Transverse colon (tissue), 4 donors: ENCODE measurements around the gene MICB.
"Not testable (repeated sequence)": the region's sequence is repeated elsewhere in the genome, so short reads cannot be mapped to it uniquely, and the experiment has no call there.

Experiments used
- CTCF ChIP-seq, 5 experiments: fragments of 200-600 bp in 3 of 5; fragments of 450-650 bp in 2 of 5; sonication (generic) in 3 of 5; IDR thresholded peaks; 1 replicate in 2 of 5; 2 replicates in 3 of 5; pipeline ENCODE4 v1.5.1; 2016 to 2017; ENCODE audit warnings: antibody characterized with exemption in 5 of 5, inconsistent platforms in 3 of 5, mild to moderate bottlenecking in 2 of 5, moderate library complexity in 1 of 5
- POLR2A ChIP-seq: fragments of 450-650 bp; IDR thresholded peaks from one replicate; pipeline ENCODE4 v1.6.1; 2016; ENCODE audit warnings: antibody characterized with exemption, mild to moderate bottlenecking, moderate library complexity
- POLR2AphosphoS5 ChIP-seq, 3 donors: sonication (generic); formaldehyde crosslinking; IDR thresholded peaks; one replicate each; pipeline ENCODE4 v1.6.1; 2016; ENCODE audit warnings: antibody characterized with exemption in 3 of 3

DNA sequence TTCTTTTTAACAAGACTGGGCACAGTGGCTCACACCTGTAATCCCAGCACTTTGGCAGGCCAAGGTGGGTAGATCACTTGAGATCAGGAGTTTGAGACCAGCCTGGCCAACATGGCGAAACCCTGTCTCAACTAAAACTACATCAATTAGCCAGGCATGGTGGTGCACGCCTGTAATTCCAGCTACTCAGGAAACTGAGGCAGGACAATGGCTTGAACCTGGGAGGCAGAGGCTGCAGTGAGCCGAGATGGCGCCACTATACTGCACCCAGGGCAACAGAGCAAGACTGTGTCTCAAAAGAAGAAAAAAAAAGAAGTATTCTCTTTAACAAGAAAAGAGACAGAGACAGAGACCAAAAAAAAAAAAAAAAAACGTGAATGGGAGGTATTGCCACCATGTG lies 38.1 kb upstream of the MICB start:
- not testable (repeated sequence) for TF ChIP-seq POLR2A; POLR2AphosphoS5 (IDR thresholded peaks at IDR 0.05); CTCF (IDR thresholded peaks at IDR 0.05)
